GM12878 (cell line): ENCODE results near the gene GJA10. TPM values are rescaled to one million over a fixed set of nuclear protein-coding genes. Genes with fewer than 3 reads are reported as not detected.

Experiments used
- ATAC-seq: fragments of 200-7000 bp; cut with Tn5 transposase; 3 replicates; pipeline ENCODE4 v1.9.1; 2020; ENCODE audit warnings: mild to moderate bottlenecking, moderate library complexity
- BruUV-seq: library from RNA; stranded (reverse); fragments of 400-500 nt; replicated peaks from 2 replicates; lab custom pipeline; 2021; lab: Mats Ljungman, UMichigan
- CTCF ChIA-PET: fragments of 300-600 bp; sonication (Branson Sonifier 250); formaldehyde crosslinking; extraction: SDS; loops from one replicate; lab custom pipeline; 2021; ENCODE audit warnings: inconsistent platforms; lab: Yijun Ruan, JAX
- POLR2A ChIA-PET: fragments of 350-600 bp; formaldehyde crosslinking; extraction: SDS; loops from one replicate; lab custom pipeline; 2021; ENCODE audit warnings: inconsistent platforms; lab: Charles Lee
- RAD21 ChIA-PET: fragments of 300-600 bp; sonication (Branson Sonifier 250); formaldehyde crosslinking; loops from one replicate; lab custom pipeline; 2023; ENCODE audit warnings: antibody characterized with exemption; ENCODE audit not compliant: unreplicated experiment; lab: Charles Lee
- SMC1A ChIA-PET: fragments of 300-600 bp; sonication (Branson Sonifier 250); formaldehyde crosslinking; loops from one replicate; lab custom pipeline; 2023; ENCODE audit not compliant: unreplicated experiment, uncharacterized antibody; lab: Charles Lee
- DNase-seq: peaks from one replicate; pipeline ENCODE4 v3.0.0-alpha.2; 2011; ENCODE audit warnings: low read depth, low spot score
- FAIRE-seq: peaks from 3 replicates; lab custom pipeline; 2011; peaks lifted over from hg19 to GRCh38; lab: Jason Lieb, UNC
- H2AFZ ChIP-seq: 2 replicates; pipeline ENCODE4 v1.6.0; 2011; ENCODE audit warnings: low read depth, low read length, control low read depth; ENCODE audit not compliant: control insufficient read depth
- H3K27ac ChIP-seq: 2 replicates; pipeline ENCODE4 v1.5.1; 2011; ENCODE audit warnings: control low read depth; ENCODE audit not compliant: control insufficient read depth, insufficient read depth
- H3K27me3 ChIP-seq, 2 experiments: replicated peaks in 1 of 2; 2 replicates each; pipeline versions ENCODE4 v1.6.0 to v1.6.1; 2011; ENCODE audit warnings: low read length in 1 of 2; ENCODE audit not compliant: control insufficient read depth in 2 of 2, insufficient read depth in 2 of 2
- H3K36me3 ChIP-seq, 2 experiments: 2 replicates each; pipeline ENCODE4 v1.5.1; 2011; ENCODE audit warnings: low read length in 1 of 2; ENCODE audit not compliant: control insufficient read depth in 2 of 2, insufficient read depth in 2 of 2
- H3K4me1 ChIP-seq: 2 replicates; pipeline ENCODE4 v1.6.1; 2011; ENCODE audit warnings: mild to moderate bottlenecking, low read length, moderate library complexity, mixed read lengths; ENCODE audit not compliant: control insufficient read depth, insufficient read depth
- H3K4me2 ChIP-seq: 2 replicates; pipeline ENCODE4 v1.6.0; 2011; ENCODE audit warnings: control low read depth; ENCODE audit not compliant: control insufficient read depth, insufficient read depth
- H3K4me3 ChIP-seq: fragments of 200-600 bp; sonication (generic); 2 replicates; pipeline ENCODE4 v1.5.1; 2016
- H3K79me2 ChIP-seq: 2 replicates; pipeline ENCODE4 v1.6.0; 2011; ENCODE audit warnings: low read length; ENCODE audit not compliant: control insufficient read depth, insufficient read depth
- H3K9ac ChIP-seq: 2 replicates; pipeline ENCODE4 v1.8.0; 2011; ENCODE audit warnings: low read length, control low read depth, mixed read lengths; ENCODE audit not compliant: control insufficient read depth, insufficient read depth
- H3K9me3 ChIP-seq: replicated peaks from 3 replicates; pipeline ENCODE4 v1.5.1; 2011; ENCODE audit warnings: mild to moderate bottlenecking, low read length; ENCODE audit not compliant: control insufficient read depth, insufficient read depth
- H4K20me1 ChIP-seq: 2 replicates; pipeline ENCODE4 v1.6.0; 2011; ENCODE audit not compliant: control insufficient read depth, insufficient read depth
- BMI1 ChIP-seq: fragments of 450-650 bp; IDR thresholded peaks from 2 replicates; pipeline ENCODE4 v1.6.1; 2016; ENCODE audit warnings: mild to moderate bottlenecking, moderate library complexity, borderline replicate concordance
- IKZF2 ChIP-seq, 2 experiments: fragments of 450-650 bp; IDR thresholded peaks; 2 replicates each; pipeline ENCODE4 v1.6.1; 2017; ENCODE audit warnings: mild to moderate bottlenecking in 2 of 2, moderate library complexity in 2 of 2
- IRF4 ChIP-seq: IDR thresholded peaks from 2 replicates; pipeline ENCODE4 v1.6.1; 2011; ENCODE audit warnings: low read depth, low read length
- KAT2A ChIP-seq: conservative IDR thresholded peaks from 2 replicates; pipeline ENCODE4 v1.6.1; 2011; ENCODE audit warnings: low read depth, low read length; ENCODE audit not compliant: control insufficient read depth
- NRF1 ChIP-seq: conservative IDR thresholded peaks from 2 replicates; pipeline ENCODE4 v1.6.1; 2011; ENCODE audit warnings: mild to moderate bottlenecking, low read depth, low read length, improper control_type of control experiment
- POLR2AphosphoS2 ChIP-seq: IDR thresholded peaks from 2 replicates; pipeline ENCODE4 v1.6.1; 2011; ENCODE audit warnings: low read depth, mild to moderate bottlenecking, low read length, improper control_type of control experiment, moderate library complexity
- RFX5 ChIP-seq: IDR thresholded peaks from 2 replicates; pipeline ENCODE4 v1.6.1; 2011; ENCODE audit warnings: low read depth, low read length, improper control_type of control experiment
- SIX5 ChIP-seq: IDR thresholded peaks from 2 replicates; pipeline ENCODE4 v1.6.1; 2011; ENCODE audit warnings: mild to moderate bottlenecking, low read depth, low read length, moderate library complexity; ENCODE audit not compliant: severe bottlenecking
- SPI1 ChIP-seq: IDR thresholded peaks from 2 replicates; pipeline ENCODE4 v1.6.1; 2011; ENCODE audit warnings: low read depth, mild to moderate bottlenecking, low read length, moderate library complexity, borderline replicate concordance; ENCODE audit not compliant: insufficient read depth
- ZNF207 ChIP-seq: fragments of 450-650 bp; IDR thresholded peaks from 2 replicates; pipeline ENCODE4 v1.6.1; 2014; ENCODE audit warnings: antibody characterized with exemption, mild to moderate bottlenecking, borderline replicate concordance
- WGBS: methylation state at CpG from one replicate; pipeline ENCODE4 v1.1.6; 2016; ENCODE audit warnings: low lambda C conversion rate; ENCODE audit not compliant: insufficient replicate concordance, insufficient coverage; ENCODE audit errors: missing lambda C conversion rate; 5-methylcytosine and 5-hydroxymethylcytosine counted together
- in situ Hi-C: fragments of 300-500 bp; cut with MboI; formaldehyde crosslinking; loops from 9 replicates; pipeline ENCODE4 v1.14.3; 2018; ENCODE audit warnings: mixed read lengths
- intact Hi-C: fragments of 100-400 bp; cut with micrococcal nuclease; formaldehyde crosslinking; loops from one replicate; pipeline ENCODE4 v1.14.2; 2022; ENCODE audit not compliant: unreplicated experiment
- polyA plus RNA-seq, 11 experiments: library from polyadenylated mRNA; depleted of rRNA in 4 of 11; unstranded in 6 of 11; stranded (reverse) in 5 of 11; fragments of >200 nt; fragmentation: Nextera tagmentation in 4 of 11; fragmentation: Illumina TruSeq in 1 of 11; extraction: Ambion mirVana in 4 of 11; extraction: Trizol in 1 of 11; gene quantifications; 1 replicate in 1 of 11; 2 replicates in 10 of 11; pipeline versions ENCODE4 v1.2.1 to v1.2.3, GENCODE V29; 2011 to 2016; ENCODE audit warnings: inconsistent platforms in 2 of 11, missing spikeins in 2 of 11, low read depth in 1 of 11
- total RNA-seq, 4 experiments: library from RNA; depleted of rRNA in 3 of 4; stranded (reverse); fragments of >200 nt in 3 of 4; fragmentation: Illumina TruSeq in 1 of 4; extraction: Trizol in 1 of 4; gene quantifications; 2 replicates each; pipeline versions ENCODE4 v1.2.1 to v1.2.3, GENCODE V29; 2013 to 2021
- TF ChIP-seq, protein P1 (sequence below): IDR thresholded peaks from 2 replicates; pipeline ENCODE4 v1.6.1; 2012; ENCODE audit warnings: improper control_type of control experiment, low read depth, low read length; ENCODE audit not compliant: insufficient replicate concordance

The GJA10 gene
- total and polyA plus RNA-seq, 10 of the 15 experiments (the other 5 are each of a cell fraction or from before 2014, with no cell fraction given) = not detected

DNA sequence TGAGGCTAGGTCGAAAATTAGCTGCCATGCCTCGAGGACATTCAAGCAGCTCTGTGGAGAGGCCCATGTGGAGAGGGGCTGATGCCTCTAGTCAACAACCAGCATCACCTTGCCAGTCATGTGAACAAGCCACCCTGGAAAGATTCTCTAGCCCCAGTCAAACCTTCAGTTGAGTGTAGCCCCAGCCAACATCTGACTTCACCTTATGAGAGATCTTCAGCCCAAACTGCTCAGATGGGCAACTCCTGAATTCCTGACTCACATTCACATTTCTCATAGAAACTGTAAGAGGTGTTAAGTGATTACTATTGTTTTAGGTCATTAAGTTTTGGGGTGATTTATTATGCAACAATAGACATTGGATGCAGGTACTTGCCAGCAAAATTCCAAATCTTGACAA lies 44.9 kb downstream of the GJA10 start:
- in situ Hi-C loops (loop anchor here (5.0 kb wide), 1 partner anchor 538 kb away; no protein-coding TSS in a partner anchor), intact Hi-C loops (no loop called here)
- Histone ChIP-seq H3K9ac (no peak overlapping the region), H4K20me1 (no peaks in the 10 kb centered on the region; the same call in 1 of the 2 replicates), H3K4me1 (no peaks in the 10 kb centered on the region), H3K27me3 (no peaks in the 10 kb centered on the region; a peak in 3 of 4 replicates), H3K4me2 (no peak overlapping the region), H3K9me3 (no peaks in the 10 kb centered on the region), H3K79me2 (no peaks in the 10 kb centered on the region), H3K4me3 (no peak overlapping the region), H2AFZ (no peak overlapping the region), H3K36me3 (no peaks in the 10 kb centered on the region), H3K27ac (no peak overlapping the region)
- ChIA-PET RAD21 (interaction anchor here (0.6 to 3.7 kb wide), 3 partner anchors 449 to 540 kb away, joined by 4 to 104 read pairs (median 21); no protein-coding TSS in a partner anchor), CTCF (interaction anchor here (0.6 to 6.9 kb wide), 3 partner anchors 62 to 538 kb away, joined by 3 to 193 read pairs (median 40); no protein-coding TSS in a partner anchor), POLR2A (no interaction called here), SMC1A (no interaction called here)
- TF ChIP-seq BMI1 = no peak
- TF ChIP-seq SPI1 = no peak
- TF ChIP-seq ZNF207 = no peak
- no peak for TF ChIP-seq POLR2AphosphoS2
- no peak for TF ChIP-seq NRF1
- TF ChIP-seq KAT2A = no peak
- TF ChIP-seq RFX5 = no peak
- TF ChIP-seq, protein P1, sequence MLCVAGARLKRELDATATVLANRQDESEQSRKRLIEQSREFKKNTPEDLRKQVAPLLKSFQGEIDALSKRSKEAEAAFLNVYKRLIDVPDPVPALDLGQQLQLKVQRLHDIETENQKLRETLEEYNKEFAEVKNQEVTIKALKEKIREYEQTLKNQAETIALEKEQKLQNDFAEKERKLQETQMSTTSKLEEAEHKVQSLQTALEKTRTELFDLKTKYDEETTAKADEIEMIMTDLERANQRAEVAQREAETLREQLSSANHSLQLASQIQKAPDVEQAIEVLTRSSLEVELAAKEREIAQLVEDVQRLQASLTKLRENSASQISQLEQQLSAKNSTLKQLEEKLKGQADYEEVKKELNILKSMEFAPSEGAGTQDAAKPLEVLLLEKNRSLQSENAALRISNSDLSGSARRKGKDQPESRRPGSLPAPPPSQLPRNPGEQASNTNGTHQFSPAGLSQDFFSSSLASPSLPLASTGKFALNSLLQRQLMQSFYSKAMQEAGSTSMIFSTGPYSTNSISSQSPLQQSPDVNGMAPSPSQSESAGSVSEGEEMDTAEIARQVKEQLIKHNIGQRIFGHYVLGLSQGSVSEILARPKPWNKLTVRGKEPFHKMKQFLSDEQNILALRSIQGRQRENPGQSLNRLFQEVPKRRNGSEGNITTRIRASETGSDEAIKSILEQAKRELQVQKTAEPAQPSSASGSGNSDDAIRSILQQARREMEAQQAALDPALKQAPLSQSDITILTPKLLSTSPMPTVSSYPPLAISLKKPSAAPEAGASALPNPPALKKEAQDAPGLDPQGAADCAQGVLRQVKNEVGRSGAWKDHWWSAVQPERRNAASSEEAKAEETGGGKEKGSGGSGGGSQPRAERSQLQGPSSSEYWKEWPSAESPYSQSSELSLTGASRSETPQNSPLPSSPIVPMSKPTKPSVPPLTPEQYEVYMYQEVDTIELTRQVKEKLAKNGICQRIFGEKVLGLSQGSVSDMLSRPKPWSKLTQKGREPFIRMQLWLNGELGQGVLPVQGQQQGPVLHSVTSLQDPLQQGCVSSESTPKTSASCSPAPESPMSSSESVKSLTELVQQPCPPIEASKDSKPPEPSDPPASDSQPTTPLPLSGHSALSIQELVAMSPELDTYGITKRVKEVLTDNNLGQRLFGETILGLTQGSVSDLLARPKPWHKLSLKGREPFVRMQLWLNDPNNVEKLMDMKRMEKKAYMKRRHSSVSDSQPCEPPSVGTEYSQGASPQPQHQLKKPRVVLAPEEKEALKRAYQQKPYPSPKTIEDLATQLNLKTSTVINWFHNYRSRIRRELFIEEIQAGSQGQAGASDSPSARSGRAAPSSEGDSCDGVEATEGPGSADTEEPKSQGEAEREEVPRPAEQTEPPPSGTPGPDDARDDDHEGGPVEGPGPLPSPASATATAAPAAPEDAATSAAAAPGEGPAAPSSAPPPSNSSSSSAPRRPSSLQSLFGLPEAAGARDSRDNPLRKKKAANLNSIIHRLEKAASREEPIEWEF = no peak
- TF ChIP-seq SIX5 = no peak
- TF ChIP-seq IKZF2 (IDR thresholded peaks at IDR 0.05) = no peak
- no peak for TF ChIP-seq IRF4
- no peak for FAIRE-seq
- no peak for ATAC-seq
- no peak for DNase-seq
- WGBS = 0% methylated on average over 2 of the region's 2 CpGs
- no TSS peak for BruUV-seq
